ENCODE results near the gene EFNA4. TPM values are rescaled to one million over a fixed set of nuclear protein-coding genes. Genes with fewer than 3 reads are reported as not detected.

The EFNA4 gene
- total RNA-seq, 1 donor from 2014 or later: 10.7 TPM

DNA sequence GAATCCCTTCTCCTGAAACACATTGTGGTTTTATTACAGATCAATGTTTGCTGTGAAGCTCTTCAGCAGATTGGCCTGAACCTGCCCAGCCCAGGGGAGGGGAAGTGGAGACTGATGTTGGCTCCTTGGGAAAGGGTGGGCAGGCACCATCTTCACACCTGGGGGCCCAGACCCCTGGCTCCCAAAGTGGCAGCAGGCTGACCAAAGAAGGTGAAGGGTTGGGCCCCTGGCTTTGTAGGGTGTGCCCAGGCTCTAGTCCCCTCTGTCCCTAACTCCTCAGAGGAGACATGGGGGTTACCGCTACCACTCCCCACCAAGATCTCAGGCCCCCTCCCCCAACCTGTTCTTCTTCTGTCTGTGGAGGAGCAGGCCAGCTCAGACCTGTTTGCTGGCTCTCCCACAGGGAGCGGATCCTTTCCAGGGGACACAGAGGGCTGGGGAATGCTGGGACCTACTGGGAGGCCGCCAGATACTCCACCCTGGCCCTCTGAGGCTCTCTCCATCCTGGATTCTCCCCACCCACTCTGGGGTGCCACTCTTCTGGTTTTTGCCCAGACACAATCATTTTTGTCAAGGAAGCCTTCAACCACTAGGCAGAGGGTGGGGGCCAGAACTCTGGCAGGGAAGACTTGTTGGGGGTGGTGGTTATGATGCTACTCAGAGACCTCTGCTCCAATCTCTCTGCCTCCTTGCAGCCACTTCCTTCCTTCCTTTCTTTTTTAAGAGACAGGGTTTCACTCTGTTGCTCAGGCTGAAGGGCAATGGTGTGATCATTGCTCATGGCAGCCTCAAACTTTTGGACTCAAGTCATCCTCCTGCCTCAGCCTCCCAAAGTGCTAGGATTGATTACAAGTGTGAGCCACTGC lies 10.1 kb downstream of the EFNA4 start:
- no peak overlapping the region for H2AFZ ChIP-seq (replicated peaks)
- Mint-ChIP-seq H3K4me1 (peaks cover 53% of the 10 kb centered on the region), H3K4me3 (peak overlapping the region; percentile 14), H3K27me3 (ENCODE audit: insufficient read depth, low read depth) (peaks cover 17% of the 10 kb centered on the region), H3K27ac (no peak overlapping the region), H3K36me3 (no peaks in the 10 kb centered on the region), H3K9me3 (no peaks in the 10 kb centered on the region)
- peaks cover 64% of the 10 kb centered on the region for H3K27me3 ChIP-seq
- no peak overlapping the region for H3K4me2 ChIP-seq
- TF ChIP-seq EZH2phosphoT487 (IDR thresholded peaks at IDR 0.05): no peak
- TF ChIP-seq EZH2 (IDR thresholded peaks at IDR 0.05): no peak
- TF ChIP-seq, protein P1, sequence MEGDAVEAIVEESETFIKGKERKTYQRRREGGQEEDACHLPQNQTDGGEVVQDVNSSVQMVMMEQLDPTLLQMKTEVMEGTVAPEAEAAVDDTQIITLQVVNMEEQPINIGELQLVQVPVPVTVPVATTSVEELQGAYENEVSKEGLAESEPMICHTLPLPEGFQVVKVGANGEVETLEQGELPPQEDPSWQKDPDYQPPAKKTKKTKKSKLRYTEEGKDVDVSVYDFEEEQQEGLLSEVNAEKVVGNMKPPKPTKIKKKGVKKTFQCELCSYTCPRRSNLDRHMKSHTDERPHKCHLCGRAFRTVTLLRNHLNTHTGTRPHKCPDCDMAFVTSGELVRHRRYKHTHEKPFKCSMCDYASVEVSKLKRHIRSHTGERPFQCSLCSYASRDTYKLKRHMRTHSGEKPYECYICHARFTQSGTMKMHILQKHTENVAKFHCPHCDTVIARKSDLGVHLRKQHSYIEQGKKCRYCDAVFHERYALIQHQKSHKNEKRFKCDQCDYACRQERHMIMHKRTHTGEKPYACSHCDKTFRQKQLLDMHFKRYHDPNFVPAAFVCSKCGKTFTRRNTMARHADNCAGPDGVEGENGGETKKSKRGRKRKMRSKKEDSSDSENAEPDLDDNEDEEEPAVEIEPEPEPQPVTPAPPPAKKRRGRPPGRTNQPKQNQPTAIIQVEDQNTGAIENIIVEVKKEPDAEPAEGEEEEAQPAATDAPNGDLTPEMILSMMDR (IDR thresholded peaks at IDR 0.05): no peak
- no peak overlapping the region for H3K27ac ChIP-seq
- peaks cover 63% of the 10 kb centered on the region for H3F3A ChIP-seq (ENCODE audit: low read depth)
- no peaks in the 10 kb centered on the region for H3K9me3 ChIP-seq (ENCODE audit: low read depth)
- no peak for DNase-seq (ENCODE audit: low spot score)
- no peak overlapping the region for H3K4me3 ChIP-seq
- peaks cover 18% of the 10 kb centered on the region for H4K20me1 ChIP-seq (ENCODE audit: low read depth)
- H3K9ac ChIP-seq: no peak overlapping the region
- H3K79me2 ChIP-seq (ENCODE audit: low read depth): no peaks in the 10 kb centered on the region
- no peaks in the 10 kb centered on the region for H3K36me3 ChIP-seq
- H3K4me1 ChIP-seq: peaks cover 33% of the 10 kb centered on the region

DNA sequence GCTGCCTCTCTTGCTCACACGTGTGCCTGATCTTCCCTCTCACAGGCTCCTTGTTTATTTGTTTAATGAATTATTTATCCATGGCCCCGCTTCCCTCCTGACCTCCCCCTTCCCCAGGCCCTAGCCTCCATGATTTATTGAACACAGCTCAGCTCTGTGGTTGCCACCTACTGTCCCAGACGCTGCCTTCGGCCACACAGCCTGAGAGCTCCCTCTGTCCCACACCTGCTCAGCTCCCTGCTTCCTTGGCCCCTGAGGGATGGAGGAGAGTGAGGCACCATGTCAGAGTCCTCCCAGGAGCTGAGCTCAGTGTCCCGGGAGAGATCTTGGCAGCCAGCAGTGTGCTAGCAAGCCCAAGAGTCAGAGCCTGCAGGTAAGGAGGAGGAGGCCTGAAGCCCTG lies 12.0 kb downstream of the EFNA4 start:
- H3K36me3 Mint-ChIP-seq: no peaks in the 10 kb centered on the region
- H3K4me1 Mint-ChIP-seq: peaks cover 48% of the 10 kb centered on the region
- no peak overlapping the region for H3K27ac Mint-ChIP-seq
- no peak overlapping the region for H3K9ac ChIP-seq
- H4K20me1 ChIP-seq (ENCODE audit: low read depth): peaks cover 6% of the 10 kb centered on the region
- no peaks in the 10 kb centered on the region for H3K9me3 Mint-ChIP-seq
- peaks cover 77% of the 10 kb centered on the region for H3K27me3 ChIP-seq
- no peaks in the 10 kb centered on the region for H3K79me2 ChIP-seq (ENCODE audit: low read depth)
- no peak overlapping the region for H3K4me3 ChIP-seq
- no peak overlapping the region for H3K27ac ChIP-seq
- H2AFZ ChIP-seq (replicated peaks): no peak overlapping the region
- H3F3A ChIP-seq (ENCODE audit: low read depth): peaks cover 61% of the 10 kb centered on the region
- H3K9me3 ChIP-seq (ENCODE audit: low read depth): no peaks in the 10 kb centered on the region
- no peak for TF ChIP-seq EZH2phosphoT487 (IDR thresholded peaks at IDR 0.05)
- TF ChIP-seq, protein P1 (IDR thresholded peaks at IDR 0.05): no peak
- no peak for TF ChIP-seq EZH2 (IDR thresholded peaks at IDR 0.05)
- H3K36me3 ChIP-seq: no peaks in the 10 kb centered on the region
- H3K4me1 ChIP-seq: peaks cover 31% of the 10 kb centered on the region
- peak overlapping the region; percentile 18 for H3K4me3 Mint-ChIP-seq
- H3K4me2 ChIP-seq: no peak overlapping the region
- H3K27me3 Mint-ChIP-seq (ENCODE audit: insufficient read depth, low read depth): peaks cover 26% of the 10 kb centered on the region
- no peak for DNase-seq (ENCODE audit: low spot score)

DNA sequence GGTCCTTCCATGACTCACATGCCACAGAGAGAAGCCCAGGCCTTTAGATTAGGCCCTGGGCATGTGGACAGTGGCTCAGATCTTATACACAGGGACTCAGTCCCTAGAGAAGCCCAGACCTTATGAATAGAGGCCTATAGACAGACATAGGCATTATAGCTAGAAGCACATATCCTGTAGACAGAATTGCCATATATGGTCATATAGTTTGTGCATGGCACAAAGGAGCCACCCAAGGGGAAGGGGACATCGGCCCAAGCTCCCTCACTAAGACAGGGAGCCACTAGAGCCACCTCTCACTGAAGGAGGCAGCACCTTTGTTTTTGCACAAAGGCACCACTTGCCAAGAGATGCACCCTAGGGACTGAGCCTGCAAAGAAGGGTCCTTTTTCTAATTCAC lies 12.8 kb downstream of the EFNA4 start:
- Histone ChIP-seq H3K79me2 (ENCODE audit: low read depth) (no peaks in the 10 kb centered on the region), H4K20me1 (ENCODE audit: low read depth) (peaks cover 6% of the 10 kb centered on the region), H2AFZ (replicated peaks) (no peak overlapping the region), H3K27me3 (peaks cover 78% of the 10 kb centered on the region), H3K27ac (no peak overlapping the region), H3K4me1 (peaks cover 27% of the 10 kb centered on the region), H3K4me3 (no peak overlapping the region), H3K4me2 (peak overlapping the region; percentile 23), H3K36me3 (no peaks in the 10 kb centered on the region), H3K9me3 (ENCODE audit: low read depth) (no peaks in the 10 kb centered on the region), H3F3A (ENCODE audit: low read depth) (peaks cover 63% of the 10 kb centered on the region), H3K9ac (no peak overlapping the region)
- Mint-ChIP-seq H3K27me3 (ENCODE audit: insufficient read depth, low read depth) (peaks cover 32% of the 10 kb centered on the region), H3K4me3 (no peak overlapping the region), H3K27ac (peak overlapping the region; percentile 46), H3K36me3 (no peaks in the 10 kb centered on the region), H3K9me3 (no peaks in the 10 kb centered on the region), H3K4me1 (peaks cover 51% of the 10 kb centered on the region)
- no peak for DNase-seq (ENCODE audit: low spot score)
- TF ChIP-seq EZH2 (IDR thresholded peaks at IDR 0.05): no peak
- TF ChIP-seq, protein P1 (IDR thresholded peaks at IDR 0.05): no peak
- no peak for TF ChIP-seq EZH2phosphoT487 (IDR thresholded peaks at IDR 0.05)
